KOPT-K1 (cell line): Measurements from ENCODE around the gene SLC13A3.

ENCODE experiments used
- H3K27ac ChIP-seq: fragments of 200-600 bp; sonication (generic); 2 replicates; pipeline ENCODE4 v1.5.1; 2016; ENCODE audit warnings: antibody characterized with exemption, mild to moderate bottlenecking, low read depth, low read length; ENCODE audit not compliant: poor library complexity, severe bottlenecking
- H3K36me3 ChIP-seq: fragments of 200-600 bp; sonication (generic); 2 replicates; pipeline ENCODE4 v1.5.1; 2017; ENCODE audit warnings: antibody characterized with exemption, mild to moderate bottlenecking, low read length, moderate library complexity; ENCODE audit not compliant: insufficient read depth
- H3K9me3 ChIP-seq: fragments of 200-600 bp; sonication (generic); 2 replicates; pipeline ENCODE4 v1.5.1; 2017; ENCODE audit warnings: antibody characterized with exemption, low read length, mild to moderate bottlenecking; ENCODE audit not compliant: insufficient read depth, poor library complexity, severe bottlenecking

Gene SLC13A3

DNA sequence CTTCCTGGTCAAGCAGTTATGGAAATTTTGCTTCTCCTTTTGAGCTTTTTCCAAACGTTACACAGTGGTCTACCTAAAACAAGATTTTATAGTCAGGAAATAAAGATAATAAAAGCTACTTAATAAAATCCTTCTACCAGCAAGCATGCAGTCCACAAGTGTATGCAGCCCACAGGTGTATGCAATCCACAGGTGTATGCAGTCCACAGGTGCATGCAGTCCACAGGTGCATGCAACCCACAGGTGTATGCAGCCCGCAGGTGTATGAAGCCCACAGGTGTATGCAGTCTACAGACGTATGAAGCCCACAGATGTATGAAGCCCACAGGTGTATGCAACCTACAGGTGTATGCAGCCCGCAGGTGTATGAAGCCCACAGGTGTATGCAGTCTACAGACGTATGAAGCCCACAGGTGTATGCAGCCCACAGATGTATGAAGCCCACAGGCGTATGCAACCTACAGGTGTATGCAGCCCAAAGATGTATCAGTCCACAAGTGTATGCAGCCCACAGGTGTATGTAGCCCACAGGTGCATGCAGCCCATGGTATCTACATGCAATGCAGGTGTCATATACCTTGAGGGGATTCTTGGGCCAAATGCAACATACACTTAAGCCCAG lies 74.4 kb downstream of the SLC13A3 start:
- no peaks in the 10 kb centered on the region for H3K36me3 ChIP-seq
- no peak overlapping the region for H3K27ac ChIP-seq
- peaks cover 12% of the 10 kb centered on the region for H3K9me3 ChIP-seq

- Histone ChIP-seq H3K9me3 (peaks cover 6% of the 10 kb centered on the region), H3K27ac (no peak overlapping the region), H3K36me3 (no peaks in the 10 kb centered on the region)
These were observed 75.3 kb downstream of the SLC13A3 start for GRCh38 chr20:46575937-46576461.

DNA sequence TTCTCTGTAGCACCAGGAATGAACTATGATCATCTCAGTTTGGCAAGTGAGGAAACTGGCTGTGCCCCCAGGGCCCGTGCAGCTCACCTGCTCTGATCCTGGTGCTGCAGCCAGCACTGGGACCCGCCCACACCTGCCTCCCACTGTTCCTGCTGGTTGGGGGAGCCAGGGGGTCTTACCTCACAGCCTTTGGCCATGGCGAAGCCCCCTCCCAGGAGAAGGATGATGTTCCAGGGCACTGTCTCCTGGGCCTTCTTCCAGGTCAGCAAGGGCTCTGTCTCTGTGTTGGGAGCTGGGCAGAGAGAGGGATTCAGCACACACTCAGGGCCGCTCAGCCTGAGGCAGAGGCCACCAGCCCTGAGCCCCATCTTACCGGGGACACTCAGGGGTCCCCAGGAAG lies 75.9 kb downstream of the SLC13A3 start:
- H3K36me3 ChIP-seq, result no peaks in the 10 kb centered on the region
- H3K27ac ChIP-seq, result no peak overlapping the region
- H3K9me3 ChIP-seq, result no peaks in the 10 kb centered on the region

- no peaks in the 10 kb centered on the region for H3K9me3 ChIP-seq
- no peaks in the 10 kb centered on the region for H3K36me3 ChIP-seq
- no peak overlapping the region for H3K27ac ChIP-seq
These were observed 77.3 kb downstream of the SLC13A3 start for GRCh38 chr20:46573788-46574584.

GRCh38 chr20:46573234-46573633 lies 78.0 kb downstream of the SLC13A3 start:
- no peak overlapping the region for H3K27ac ChIP-seq
- H3K36me3 ChIP-seq, result no peaks in the 10 kb centered on the region
- no peaks in the 10 kb centered on the region for H3K9me3 ChIP-seq

GRCh38 chr20:46572790-46573189 lies 78.5 kb downstream of the SLC13A3 start:
- Histone ChIP-seq H3K27ac (no peak overlapping the region), H3K36me3 (no peaks in the 10 kb centered on the region), H3K9me3 (no peaks in the 10 kb centered on the region)

- Histone ChIP-seq H3K27ac (no peak overlapping the region), H3K9me3 (no peaks in the 10 kb centered on the region), H3K36me3 (no peaks in the 10 kb centered on the region)
These were observed 79.1 kb downstream of the SLC13A3 start for GRCh38 chr20:46572153-46572552.

GRCh38 chr20:46571418-46571817 lies 79.8 kb downstream of the SLC13A3 start:
- Histone ChIP-seq H3K27ac (no peak overlapping the region), H3K9me3 (no peaks in the 10 kb centered on the region), H3K36me3 (no peaks in the 10 kb centered on the region)

GRCh38 chr20:46570956-46571355 lies 80.3 kb downstream of the SLC13A3 start:
- H3K9me3 ChIP-seq, result no peaks in the 10 kb centered on the region
- H3K36me3 ChIP-seq, result no peaks in the 10 kb centered on the region
- H3K27ac ChIP-seq, result no peak overlapping the region

GRCh38 chr20:46569961-46570360 lies 81.3 kb downstream of the SLC13A3 start:
- Histone ChIP-seq H3K36me3 (no peaks in the 10 kb centered on the region), H3K9me3 (no peaks in the 10 kb centered on the region), H3K27ac (no peak overlapping the region)

- Histone ChIP-seq H3K27ac (no peak overlapping the region), H3K9me3 (no peaks in the 10 kb centered on the region), H3K36me3 (no peaks in the 10 kb centered on the region)
These were observed 82.6 kb downstream of the SLC13A3 start for GRCh38 chr20:46568570-46569129.

DNA sequence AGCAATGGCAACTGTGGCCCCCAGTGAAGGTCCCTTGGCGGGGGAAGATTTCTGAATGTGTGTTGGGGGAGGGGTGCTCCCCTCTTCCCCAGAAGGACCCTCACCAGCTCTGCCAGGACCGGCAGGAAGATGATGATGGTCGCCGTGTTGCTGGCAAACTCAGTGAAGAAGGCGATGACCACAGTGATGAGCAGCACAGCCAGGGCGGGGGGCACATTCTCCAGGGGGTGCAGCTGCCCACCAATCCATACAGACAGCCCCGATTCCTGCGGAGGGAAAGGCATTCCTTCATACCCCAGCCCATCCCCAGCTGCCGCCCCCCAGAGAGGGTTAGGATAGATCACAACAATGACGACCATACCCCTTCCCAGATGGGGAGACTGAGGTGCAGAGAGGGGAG lies 85.1 kb downstream of the SLC13A3 start:
- no peak overlapping the region for H3K27ac ChIP-seq
- H3K36me3 ChIP-seq, result no peaks in the 10 kb centered on the region
- no peaks in the 10 kb centered on the region for H3K9me3 ChIP-seq

- Histone ChIP-seq H3K36me3 (no peaks in the 10 kb centered on the region), H3K27ac (no peak overlapping the region), H3K9me3 (no peaks in the 10 kb centered on the region)
These were observed 86.9 kb downstream of the SLC13A3 start for GRCh38 chr20:46564241-46564957.

GRCh38 chr20:46563860-46564221 lies 87.4 kb downstream of the SLC13A3 start:
- H3K27ac ChIP-seq, result no peak overlapping the region
- no peaks in the 10 kb centered on the region for H3K9me3 ChIP-seq
- H3K36me3 ChIP-seq, result no peaks in the 10 kb centered on the region
